Uterus (tissue), 2 donors: ENCODE measurements around the gene URB1.

ENCODE experiments used
- CTCF ChIP-seq, 4 experiments: fragments of 200-600 bp in 2 of 4; fragments of 450-650 bp in 2 of 4; sonication (generic) in 2 of 4; IDR thresholded peaks; one replicate each; pipeline ENCODE4 v1.5.1; 2016 to 2019; ENCODE audit warnings: antibody characterized with exemption in 4 of 4, mild to moderate bottlenecking in 2 of 4, moderate library complexity in 1 of 4
- POLR2A ChIP-seq, 2 donors: fragments of 450-650 bp; IDR thresholded peaks; one replicate each; pipeline ENCODE4 v1.6.1; 2016; ENCODE audit warnings: antibody characterized with exemption in 2 of 2, mild to moderate bottlenecking in 1 of 2, moderate library complexity in 1 of 2

- TF ChIP-seq CTCF (IDR thresholded peaks at IDR 0.05) (no peak), POLR2A (IDR thresholded peaks at IDR 0.05) (no peak)
Observed at GRCh38 chr21:32381571-32381970, 11.2 kb downstream of the URB1 start.
